D341Med (cell line): Measurements from ENCODE around the gene TCF4.
A peak's percentile ranks its signal among the peaks of the same experiment; 100 is the strongest.

Source experiments
- DNase-seq: peaks from one replicate; pipeline ENCODE4 v3.0.0; 2012; ENCODE audit warnings: low spot score

Gene TCF4

DNA sequence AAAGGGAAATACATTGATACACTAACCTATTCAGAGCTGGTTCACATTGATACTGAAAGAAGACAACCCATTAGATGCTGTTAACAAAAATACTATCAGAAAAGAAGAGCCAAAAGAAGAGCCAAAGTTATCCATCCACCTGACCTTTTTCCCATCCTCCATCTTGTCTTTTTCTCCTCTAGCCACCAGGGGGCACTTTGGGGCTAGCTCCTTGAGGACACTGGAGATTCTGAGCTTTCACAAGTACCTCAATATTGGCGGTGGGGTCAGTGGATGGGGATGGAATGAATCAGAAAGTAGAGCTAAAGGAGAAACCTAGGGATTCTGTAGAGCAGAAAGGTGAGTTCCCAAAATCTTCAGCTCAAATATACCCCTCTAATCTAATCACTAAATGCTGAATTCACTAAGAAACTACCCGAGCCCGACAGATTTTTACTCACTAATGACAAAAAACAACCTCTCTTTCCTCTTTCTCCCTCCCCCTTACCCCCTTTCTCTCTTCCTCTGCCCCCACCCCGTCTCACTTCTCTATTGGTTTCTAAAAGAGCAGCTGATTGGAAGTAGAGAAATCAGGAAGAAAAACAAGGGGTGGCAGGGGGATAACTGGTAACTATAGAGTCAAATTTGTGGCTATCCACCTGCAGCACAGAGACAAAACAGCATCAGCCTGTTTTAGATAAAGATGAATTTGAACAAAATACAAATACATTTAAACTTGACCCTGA lies 203.3 kb downstream of the TCF4 start:
- peak; percentile 61 for DNase-seq

DNA sequence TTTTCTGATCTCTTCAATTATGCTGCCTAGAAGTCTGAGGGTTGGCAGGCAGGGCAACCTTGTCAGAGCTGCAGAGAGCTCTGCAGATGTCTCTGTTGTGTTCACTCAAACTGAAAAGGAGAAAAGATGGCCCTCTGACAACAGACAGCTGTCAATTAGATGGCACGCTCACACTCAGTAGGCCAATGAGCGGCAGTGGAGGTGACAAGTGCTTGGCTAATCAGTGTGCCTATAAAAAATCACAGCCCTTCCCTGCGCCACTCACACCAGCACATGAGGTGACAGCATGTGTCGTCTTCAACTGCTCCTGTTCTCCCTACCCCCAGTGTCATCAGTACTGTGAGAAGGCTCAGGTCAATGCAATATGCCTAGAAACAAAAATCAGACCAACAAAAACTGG lies 203.9 kb downstream of the TCF4 start:
- DNase-seq: no peak

DNA sequence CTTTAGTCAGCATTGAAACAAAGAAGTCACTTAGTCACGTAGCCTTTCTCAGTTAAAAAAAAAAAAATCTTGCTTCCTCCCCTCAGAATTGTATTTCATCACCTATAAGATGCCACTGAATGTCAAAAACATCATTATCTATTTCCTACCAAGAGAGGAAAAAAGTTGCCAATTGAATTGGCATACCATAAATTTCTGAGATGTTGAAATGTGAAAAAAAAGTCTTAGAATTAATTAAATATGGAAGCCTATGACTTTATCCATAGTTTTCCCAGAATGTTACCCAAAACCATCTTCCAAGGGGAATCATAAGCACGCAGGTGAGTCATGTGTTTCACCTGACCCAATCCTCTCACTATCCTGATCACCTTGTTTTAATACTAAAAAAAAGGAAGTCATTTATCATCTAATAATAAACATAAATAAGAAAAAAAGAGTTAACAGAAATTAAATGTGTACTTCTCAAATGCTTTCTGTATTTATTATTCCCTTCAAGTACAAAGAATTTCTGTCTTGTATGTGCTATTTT lies 205.7 kb downstream of the TCF4 start:
- no peak for DNase-seq

DNA sequence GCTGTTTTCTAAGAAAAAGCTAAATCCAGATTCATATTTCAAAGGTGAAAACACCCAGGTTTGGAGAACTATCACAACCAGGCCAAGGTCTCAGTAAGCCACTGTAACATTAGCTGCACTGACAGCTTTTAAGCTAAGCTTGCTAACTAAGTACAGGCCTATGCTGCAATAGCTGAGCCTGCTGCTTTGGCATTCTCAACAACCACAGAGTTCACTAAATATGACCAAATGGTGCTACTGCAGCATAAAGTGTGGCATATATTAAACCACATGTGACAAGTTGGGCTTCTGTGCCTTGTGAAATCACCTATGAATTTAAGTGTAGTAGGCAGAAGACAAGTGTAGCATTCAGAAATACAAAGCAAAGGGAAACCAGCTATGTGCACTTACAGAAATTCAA lies 206.7 kb downstream of the TCF4 start:
- no peak for DNase-seq

DNA sequence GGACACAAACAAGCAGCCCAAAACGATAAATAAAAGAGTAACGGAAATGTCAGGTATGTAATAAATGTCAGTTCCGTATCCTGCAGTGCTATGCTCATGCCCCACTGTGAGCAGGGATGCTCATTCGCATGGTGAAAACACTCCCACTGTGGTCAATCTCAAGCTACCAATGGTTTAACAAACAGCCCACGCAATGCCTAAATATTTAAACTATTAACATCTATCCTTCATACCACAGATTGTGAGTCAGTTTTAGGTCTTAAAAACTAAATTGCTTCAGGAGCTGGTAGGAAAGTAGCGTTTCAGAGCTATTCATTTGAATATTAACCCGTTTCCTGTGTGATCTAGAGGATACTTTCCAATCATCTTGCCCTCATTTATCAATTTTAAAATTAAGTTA lies 207.4 kb downstream of the TCF4 start:
- DNase-seq: no peak

DNA sequence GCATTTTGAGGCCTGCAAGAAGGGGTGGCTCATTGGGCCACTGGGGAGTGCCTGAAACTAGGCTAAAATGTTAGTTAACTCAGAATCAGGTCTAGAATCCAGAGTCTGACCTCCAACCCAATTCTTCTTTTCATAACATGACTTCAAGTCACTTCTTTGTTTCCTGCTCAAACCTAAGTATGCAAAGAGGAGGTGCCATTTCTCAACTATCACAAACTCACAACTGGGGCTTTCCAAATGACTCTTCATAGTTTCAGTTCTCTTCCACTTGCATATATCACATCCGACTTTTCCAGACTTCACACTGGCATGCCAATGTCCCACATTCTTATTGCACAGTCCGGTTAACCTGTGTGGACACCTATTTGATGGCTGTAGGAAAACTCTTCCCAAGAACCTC lies 211.6 kb downstream of the TCF4 start:
- no peak for DNase-seq

DNA sequence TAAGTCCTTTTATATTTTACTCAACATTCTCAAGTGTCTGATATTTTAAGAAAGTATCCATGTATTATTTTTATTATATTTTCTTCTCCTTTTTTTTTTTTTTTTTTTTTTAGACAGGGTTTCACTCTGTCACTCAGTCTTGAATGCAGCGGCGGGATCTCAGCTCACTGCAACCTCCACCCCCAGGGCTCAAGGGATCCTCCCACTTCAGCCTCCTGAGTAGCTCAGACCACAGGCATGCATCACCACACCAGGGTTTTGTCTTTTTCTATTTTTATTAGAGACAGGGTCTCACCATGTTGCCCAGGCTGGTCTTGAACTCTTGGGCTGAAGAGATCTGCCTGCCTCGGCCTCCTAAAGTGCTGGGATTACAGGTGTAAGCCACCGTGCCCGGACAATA lies 212.1 kb downstream of the TCF4 start:
- DNase-seq: no peak

DNA sequence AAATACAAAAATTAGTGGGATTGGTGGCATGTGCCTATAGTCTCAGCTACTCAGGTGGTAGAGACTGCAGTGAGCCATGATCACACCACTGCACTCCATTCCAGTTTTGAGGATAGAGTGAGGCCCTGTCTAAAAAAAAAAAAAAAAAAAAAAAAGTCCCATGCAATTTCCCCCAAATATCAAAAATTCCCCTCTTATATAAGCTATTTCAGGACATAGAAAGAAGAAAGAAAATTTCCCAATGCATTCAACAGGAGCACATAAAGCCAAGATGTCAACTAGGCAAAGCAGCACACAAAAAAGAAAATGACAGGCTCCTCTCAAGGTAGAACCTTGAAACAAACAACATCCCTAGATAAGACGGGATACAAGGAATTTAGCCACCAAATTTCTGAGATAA lies 213.3 kb downstream of the TCF4 start:
- no peak for DNase-seq

DNA sequence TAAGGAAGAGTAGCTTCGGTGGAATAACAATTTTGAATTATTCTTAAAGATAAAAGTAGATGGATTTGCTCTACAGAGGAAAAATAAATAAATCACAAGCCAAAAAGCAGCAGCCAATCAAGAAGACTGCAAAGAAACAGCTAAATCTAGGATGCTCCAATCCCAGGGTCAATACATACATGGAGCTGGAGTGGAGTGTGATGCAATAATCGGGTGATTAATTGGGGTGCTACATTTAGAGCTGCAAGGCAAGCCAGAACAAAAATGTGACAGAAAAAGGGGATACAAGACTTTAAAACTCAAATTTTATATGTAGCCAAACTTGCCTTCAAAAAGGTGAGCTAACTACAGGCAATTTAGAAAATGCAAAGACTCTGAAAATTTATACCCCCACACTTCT lies 215.8 kb downstream of the TCF4 start:
- DNase-seq: no peak

DNA sequence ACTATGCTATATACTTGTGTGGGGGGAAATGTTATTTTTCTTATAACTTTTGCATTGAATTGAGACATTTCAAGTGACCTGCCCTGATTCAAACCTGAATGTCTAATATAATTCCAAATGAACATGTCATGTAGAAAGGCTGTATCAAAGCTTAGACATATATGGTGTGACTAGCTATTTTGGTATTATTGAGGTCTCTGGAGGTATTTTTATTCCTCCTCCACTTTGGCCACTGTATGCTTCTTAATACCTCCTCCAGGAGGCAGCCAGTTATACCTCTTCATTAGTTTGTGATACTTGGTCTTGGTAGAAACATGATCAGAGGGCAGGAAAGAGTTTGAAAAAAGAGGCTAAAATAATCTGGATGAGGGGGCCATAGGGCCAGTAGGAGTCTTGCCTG lies 217.1 kb downstream of the TCF4 start:
- DNase-seq: no peak

DNA sequence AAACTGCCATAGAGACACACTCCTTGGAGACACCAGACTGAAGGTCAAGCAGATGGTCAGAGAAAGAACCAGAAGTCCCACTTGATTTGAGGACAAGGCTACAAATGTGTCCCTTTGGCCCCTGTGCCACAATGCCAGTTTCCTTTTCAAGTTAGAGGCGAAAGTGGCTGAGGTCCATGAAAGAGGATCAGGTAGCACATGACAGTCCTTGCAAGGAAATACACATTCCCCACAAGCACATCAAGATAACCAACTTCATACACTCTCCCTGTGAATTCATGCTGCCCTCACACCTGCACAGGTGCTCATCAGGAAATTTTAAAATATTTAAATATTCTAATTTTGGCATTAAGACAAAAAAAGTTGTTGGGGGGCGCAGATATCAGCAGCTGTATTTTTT lies 218.6 kb downstream of the TCF4 start:
- DNase-seq: no peak

DNA sequence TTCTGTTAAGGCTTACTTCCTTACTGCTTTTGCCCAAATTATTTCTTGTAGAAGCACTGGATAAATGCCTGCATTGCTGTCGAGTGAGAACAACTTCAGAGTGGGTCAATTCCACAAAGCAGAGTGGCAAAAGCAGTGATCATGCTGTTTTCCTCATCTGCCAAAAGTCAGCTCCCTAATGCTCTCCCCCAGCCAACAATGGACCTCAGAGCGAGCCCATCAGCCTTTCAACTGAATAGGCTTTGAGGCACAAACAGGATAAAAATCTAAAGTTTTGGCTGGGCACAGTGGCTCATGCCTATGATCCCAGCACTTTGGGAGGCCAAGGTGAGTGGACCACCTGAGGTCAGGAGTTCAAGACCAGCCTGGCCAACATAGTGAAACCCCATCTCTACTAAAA lies 222.7 kb downstream of the TCF4 start:
- no peak for DNase-seq

DNA sequence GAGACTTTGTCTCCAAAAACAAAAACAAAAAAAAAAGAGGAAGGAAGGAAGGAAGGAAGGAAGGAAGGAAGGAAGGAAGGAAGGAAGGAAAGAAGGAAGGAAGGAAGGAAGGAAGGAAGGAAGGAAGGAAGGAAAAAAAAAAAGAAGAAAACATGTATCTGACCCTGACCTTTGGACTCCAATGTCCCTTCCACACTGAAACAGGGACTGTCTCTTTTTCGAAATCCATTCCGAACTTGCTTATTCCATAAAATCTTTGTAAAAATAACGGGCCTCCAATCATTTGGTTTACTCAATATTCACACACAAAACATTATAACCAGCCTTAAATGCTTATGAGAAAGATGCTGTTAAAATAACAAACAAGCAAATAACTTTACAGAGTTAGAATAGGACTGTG lies 225.7 kb downstream of the TCF4 start:
- no peak for DNase-seq

DNA sequence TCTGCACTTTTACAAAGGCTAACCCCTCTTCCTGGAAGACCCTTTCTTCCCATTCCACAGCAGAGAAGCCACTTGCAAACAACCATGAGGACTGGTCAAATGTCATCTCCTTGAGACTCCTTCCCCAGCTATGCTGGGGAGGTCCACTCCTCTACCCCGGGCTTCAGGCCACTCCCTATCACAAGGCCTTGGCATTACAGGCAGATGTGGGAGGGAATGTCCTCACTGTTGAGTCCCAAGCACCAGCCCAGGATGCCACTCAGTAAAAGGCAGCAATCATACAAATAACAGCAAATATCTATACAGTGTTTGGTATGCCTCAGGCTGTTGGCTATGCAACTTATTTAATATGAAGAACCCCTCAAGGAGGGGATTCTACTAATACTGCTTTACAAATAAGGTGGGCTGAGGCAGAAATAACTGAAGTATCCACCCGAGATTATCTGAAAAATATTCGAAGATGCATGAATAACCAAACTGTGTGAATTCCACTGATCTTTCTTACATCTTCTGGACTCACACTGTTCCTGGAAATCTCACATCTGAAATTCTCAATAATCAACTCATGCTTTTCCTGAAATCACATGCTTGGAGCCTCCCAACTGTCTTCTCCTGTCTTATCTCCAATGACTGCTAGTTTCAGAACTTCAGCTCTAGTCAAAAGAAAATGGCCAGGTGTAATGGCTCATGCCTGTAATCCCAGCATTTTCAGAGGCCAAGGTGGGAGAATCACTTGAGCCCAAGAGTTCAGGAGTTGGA lies 226.3 kb downstream of the TCF4 start:
- DNase-seq: no peak

DNA sequence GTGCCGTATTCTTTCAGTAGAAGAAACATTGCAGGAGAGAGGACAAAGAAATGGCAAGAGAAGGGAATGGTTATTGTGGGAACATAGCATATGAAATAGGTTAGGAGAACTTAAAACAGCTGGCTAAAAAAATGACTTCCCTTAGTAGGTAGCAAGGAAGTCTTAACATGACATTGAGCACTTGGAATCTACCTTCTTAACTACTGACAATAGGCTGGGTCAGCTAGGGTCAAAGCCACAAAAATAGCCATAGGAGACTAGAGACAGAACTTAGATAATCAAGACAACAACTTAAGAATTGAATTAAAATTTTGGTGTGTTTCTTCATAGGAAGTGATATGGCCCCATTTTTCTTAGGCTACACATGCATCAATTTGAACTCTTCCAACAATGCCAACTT lies 227.9 kb downstream of the TCF4 start:
- DNase-seq: no peak

DNA sequence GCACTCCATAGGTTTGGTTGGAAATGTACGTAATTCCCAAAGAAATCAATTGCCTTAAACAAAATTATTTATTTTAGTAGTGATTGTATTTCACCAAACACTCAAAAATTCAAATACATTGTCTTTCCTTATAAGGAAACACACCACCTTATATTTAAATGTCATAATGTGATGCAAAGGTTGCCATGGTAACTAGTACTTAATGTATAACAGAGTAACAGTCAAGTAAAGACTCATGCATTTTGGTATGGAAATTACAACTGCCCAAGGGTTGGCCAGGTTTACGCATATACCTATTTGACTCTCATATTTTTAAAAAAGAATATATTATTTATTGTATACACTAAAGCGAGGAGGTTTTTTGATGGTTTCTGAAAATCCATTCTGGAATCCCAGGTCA lies 231.2 kb downstream of the TCF4 start:
- no peak for DNase-seq

DNA sequence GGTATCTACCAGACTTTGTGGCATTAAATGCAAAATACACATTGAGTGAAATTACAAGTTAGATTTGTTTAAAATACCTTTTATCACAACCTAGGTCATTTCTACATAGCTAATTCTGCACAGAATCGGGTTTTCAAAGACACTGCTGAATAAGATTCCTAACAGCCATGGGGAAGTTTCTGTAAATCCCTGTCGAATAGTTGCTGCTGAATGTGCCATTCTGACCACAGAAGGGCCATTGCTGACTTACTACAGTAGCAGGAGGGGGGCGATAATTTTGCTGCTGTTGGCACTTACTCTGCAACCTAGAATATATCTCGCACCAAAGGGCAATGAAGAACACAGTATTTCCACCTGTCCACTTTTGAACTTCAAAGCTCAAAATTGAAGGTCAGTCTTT lies 232.8 kb downstream of the TCF4 start:
- DNase-seq: no peak

DNA sequence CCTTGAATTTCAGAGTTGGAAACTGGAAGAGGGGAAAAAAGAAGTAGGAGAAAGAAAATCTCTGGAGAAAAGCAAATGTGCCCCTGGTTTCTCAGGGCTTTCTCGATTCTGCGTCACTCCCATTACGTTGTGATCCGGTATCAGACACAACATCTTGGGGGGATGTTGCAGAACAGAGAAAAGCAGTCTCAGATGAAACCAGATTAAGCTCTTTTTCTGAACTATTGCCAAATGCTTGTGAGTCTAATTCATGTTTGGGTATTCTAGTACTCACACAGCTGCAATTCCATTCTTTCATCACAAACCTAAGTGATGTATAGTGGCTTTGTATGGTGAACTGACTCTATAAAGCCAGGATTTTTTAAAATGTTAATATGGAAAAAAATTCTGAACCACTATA lies 233.2 kb downstream of the TCF4 start:
- DNase-seq: peak; percentile 42

DNA sequence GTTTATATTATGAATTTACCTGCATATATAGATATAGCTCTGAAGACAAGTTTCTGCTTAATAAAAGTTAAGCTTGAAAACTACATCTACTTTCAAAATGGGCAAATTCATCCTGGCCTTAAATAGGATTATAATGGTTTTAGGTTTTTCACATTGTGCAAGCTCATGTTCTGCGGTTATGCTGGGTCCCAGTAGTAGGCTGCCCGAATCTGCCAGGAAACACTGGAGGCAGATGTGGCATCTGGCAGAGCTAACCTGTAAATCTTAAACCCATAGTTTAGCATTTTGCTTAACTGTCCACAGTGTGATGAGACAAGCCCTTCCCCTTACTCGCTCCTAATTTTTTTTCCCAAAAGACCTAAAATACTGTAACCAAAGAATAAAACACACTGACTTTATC lies 234.2 kb downstream of the TCF4 start:
- no peak for DNase-seq

DNA sequence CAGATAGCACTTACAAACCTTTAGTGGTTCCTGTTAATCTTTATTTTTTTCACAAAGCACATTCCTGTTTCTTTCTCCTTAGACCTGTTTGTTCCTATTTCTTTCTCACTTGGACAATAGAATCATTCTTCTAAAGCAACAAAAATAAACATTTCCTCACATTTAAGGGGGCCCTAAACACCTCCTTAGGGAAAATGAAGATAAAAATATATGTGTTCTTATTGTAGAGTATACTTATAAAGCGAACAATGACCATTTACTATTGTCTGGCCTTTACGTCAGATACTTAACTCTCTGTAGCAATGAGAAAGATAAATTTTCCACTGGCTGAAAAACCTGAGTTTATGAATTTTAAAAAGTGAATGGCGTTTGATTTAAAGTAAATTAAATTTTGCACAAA lies 234.6 kb downstream of the TCF4 start:
- DNase-seq: no peak

DNA sequence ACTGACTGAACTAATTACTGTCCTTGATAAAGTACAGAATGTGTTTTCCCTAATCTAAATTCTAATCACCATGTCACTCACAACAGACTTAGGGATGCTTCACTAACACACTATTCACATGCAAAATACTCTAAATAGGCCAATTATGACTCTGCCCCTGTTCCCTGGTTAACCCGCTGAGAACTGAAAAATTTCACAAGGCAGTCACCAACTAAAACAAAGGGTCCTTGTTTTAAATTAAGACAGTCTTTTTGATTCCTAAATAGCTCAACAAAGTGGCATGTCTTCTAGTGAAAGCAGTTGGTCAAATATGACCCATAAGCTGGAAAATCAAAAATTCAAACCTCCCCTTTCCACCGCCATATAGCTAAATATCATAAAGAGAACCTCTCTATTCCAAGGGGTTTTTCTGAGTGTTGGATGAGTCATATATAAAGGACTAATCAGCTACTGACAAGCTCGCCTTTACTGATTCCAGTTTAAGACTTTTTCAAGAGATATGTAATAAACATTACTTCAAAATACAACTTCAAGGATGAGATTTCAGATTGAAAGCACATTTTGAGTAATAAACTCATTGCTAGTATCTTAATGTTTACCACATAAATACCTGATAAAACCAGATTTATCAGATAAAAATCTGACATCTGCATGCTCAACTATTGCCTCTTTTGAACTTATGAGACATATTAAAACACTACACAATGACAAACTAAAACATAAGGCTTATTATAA lies 235.8 kb downstream of the TCF4 start:
- no peak for DNase-seq

DNA sequence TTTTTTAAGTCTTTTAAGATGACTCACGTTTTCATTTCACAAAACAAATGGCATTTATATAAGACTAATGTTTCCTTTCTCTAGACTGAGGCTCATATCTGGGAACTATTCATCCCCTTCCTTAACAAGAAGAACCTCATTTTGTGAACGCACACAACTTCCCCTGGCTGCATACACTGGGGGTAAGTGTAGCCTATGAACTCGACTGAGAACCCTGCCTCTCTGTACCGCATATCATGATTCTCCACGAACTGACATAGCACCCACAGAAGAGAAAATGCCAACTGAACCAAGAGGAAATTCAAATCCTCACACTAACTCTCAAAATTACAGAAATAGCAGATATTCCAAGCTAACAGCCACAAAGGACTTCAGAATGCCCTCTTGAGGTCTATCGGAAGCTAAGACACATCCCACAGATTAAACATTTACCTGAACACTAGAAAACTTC lies 236.7 kb downstream of the TCF4 start:
- no peak for DNase-seq

DNA sequence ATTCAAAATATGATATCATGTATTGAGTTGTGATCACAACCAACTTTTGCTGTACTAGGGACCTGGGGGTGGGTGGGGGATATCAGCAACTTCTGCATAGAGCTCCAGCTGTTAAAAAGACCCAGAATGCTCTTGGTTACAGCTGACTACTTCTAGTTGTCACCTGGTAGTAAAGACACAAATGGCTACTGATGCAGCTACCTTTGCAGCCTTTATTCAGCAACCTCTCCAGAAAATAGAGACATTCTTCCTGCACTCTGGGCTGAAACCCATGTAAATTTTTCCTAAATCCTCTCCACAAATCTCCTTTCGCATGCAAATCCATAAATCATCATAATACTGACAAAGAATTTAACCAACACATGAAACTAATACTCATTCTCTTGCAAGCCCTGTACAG lies 238.3 kb downstream of the TCF4 start:
- DNase-seq: no peak
